ENCODE measurements around the gene HES6. TPM values are rescaled to one million over a fixed set of nuclear protein-coding genes. Genes with fewer than 3 reads are reported as not detected.

Gene HES6
- total RNA-seq, 1 experiment from 2014 or later = 8.4 TPM

DNA sequence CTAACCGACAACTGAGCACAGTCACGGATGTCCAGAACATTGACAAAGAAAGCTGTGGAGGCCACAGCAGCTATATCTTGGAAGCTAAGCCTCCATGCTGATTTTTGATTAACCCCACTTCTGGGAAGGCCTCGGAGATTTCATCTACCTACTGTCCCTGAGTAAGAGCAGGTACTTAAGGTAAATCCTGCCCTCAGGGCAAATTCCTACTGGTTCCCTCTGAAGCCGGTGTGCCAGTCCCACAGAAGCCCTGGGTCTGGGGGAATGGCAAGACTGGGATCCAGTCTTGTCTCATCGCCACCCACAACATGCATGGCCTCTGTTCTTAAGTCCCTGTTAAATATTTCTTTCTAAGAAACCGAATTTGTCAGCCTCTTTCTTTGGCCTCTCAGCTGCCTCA, 29.9 kb upstream of the HES6 start:
- Histone ChIP-seq H3K27ac (no peak overlapping the region), H3K4me2 (no peak overlapping the region), H3K9me3 (ENCODE audit: insufficient read depth, low read depth) (no peaks in the 10 kb centered on the region), H3K79me2 (ENCODE audit: low read depth) (no peaks in the 10 kb centered on the region), H3K27me3 (ENCODE audit: insufficient read depth, low read depth) (no peaks in the 10 kb centered on the region), H4K20me1 (ENCODE audit: insufficient read depth) (no peaks in the 10 kb centered on the region), H3F3A (ENCODE audit: insufficient read depth, low read depth) (peaks cover 4% of the 10 kb centered on the region; the same call in 1 of the 2 replicates), H3K9me2 (ENCODE audit: insufficient read depth) (no peaks in the 10 kb centered on the region), H3K4me3 (no peak overlapping the region), H2AFZ (no peak overlapping the region), H3K36me3 (ENCODE audit: low read depth) (0 out of 2 replicates have a peak, but pooled peaks cover 4% of the 10 kb centered on the region), H3K4me1 (replicated peaks; ENCODE audit: insufficient read depth) (no peaks in the 10 kb centered on the region)
- no TSS peak for BruUV-seq (replicated peaks)
- DNase-seq = no peak
- POLR2A ChIA-PET (ENCODE audit: unreplicated experiment) = no interaction called here
- CTCF ChIA-PET = interaction anchor here (0.6 kb wide), 1 partner anchor 172 kb away, joined by 4 read pairs; no protein-coding TSS in a partner anchor
- TF ChIP-seq EZH2 (IDR thresholded peaks at IDR 0.05; ENCODE audit: low read depth) = no peak
- TF ChIP-seq, protein P1, sequence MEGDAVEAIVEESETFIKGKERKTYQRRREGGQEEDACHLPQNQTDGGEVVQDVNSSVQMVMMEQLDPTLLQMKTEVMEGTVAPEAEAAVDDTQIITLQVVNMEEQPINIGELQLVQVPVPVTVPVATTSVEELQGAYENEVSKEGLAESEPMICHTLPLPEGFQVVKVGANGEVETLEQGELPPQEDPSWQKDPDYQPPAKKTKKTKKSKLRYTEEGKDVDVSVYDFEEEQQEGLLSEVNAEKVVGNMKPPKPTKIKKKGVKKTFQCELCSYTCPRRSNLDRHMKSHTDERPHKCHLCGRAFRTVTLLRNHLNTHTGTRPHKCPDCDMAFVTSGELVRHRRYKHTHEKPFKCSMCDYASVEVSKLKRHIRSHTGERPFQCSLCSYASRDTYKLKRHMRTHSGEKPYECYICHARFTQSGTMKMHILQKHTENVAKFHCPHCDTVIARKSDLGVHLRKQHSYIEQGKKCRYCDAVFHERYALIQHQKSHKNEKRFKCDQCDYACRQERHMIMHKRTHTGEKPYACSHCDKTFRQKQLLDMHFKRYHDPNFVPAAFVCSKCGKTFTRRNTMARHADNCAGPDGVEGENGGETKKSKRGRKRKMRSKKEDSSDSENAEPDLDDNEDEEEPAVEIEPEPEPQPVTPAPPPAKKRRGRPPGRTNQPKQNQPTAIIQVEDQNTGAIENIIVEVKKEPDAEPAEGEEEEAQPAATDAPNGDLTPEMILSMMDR (conservative IDR thresholded peaks at IDR 0.05) = no peak
- intact Hi-C loops (cut with micrococcal nuclease; ENCODE audit: unreplicated experiment) = no loop called here

DNA sequence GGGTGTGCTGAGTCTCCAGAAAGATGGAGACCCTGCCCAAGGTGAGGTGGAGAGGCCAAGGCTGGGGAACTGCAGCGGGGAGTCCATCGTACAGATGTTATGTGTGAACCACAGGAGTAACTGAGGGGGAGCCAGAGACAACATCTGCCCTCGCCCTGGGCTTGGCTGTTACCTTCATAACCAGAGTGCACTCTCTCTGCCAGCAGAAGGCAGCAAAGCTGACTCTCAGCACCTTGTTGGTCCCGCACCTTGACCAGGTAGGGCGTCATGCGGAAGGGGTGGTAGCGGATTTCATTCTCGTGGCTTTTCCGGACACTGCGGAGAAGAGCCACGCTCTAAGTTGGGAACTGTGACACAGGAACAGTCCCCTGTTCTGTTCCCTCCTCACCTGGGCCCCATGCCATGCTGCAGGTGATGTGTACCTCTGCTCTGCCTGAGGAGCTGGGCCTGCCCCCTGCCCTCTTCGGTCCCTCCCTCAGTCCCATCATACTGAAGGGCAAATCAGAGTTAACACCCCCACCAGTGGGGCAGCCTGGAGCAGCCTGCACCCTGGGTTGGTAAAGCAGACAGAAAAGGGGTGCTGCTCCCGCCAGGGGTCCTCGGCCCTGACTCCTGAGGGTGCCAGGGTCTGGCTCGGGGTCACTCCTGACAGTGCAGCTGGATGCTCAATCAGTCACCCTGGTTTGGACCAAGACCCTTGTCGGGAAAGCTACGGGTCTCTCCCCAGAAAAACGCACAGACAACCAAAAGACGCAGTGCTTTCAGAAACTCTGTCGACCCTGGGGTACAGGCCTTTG, 28.2 kb upstream of the HES6 start:
- TF ChIP-seq EZH2 (IDR thresholded peaks at IDR 0.05; ENCODE audit: low read depth) = no peak
- TF ChIP-seq, protein P1 (conservative IDR thresholded peaks at IDR 0.05) = no peak
- Histone ChIP-seq H3K4me2 (no peak overlapping the region), H3K79me2 (ENCODE audit: low read depth) (no peaks in the 10 kb centered on the region), H3K4me1 (replicated peaks; ENCODE audit: insufficient read depth) (no peaks in the 10 kb centered on the region), H4K20me1 (ENCODE audit: insufficient read depth) (no peaks in the 10 kb centered on the region), H2AFZ (no peak overlapping the region), H3K9me2 (ENCODE audit: insufficient read depth) (no peaks in the 10 kb centered on the region), H3K9me3 (ENCODE audit: insufficient read depth, low read depth) (no peaks in the 10 kb centered on the region), H3K4me3 (no peak overlapping the region), H3F3A (ENCODE audit: insufficient read depth, low read depth) (peaks cover 11% of the 10 kb centered on the region; the same call in 1 of the 2 replicates), H3K27ac (no peak overlapping the region), H3K36me3 (ENCODE audit: low read depth) (0 out of 2 replicates have a peak, but pooled peaks cover 4% of the 10 kb centered on the region), H3K27me3 (ENCODE audit: insufficient read depth, low read depth) (no peaks in the 10 kb centered on the region)
- CTCF ChIA-PET = no interaction called here
- BruUV-seq (replicated peaks) = no TSS peak
- no peak for DNase-seq
- POLR2A ChIA-PET (ENCODE audit: unreplicated experiment) = no interaction called here
- intact Hi-C loops (cut with micrococcal nuclease; ENCODE audit: unreplicated experiment) = no loop called here

DNA sequence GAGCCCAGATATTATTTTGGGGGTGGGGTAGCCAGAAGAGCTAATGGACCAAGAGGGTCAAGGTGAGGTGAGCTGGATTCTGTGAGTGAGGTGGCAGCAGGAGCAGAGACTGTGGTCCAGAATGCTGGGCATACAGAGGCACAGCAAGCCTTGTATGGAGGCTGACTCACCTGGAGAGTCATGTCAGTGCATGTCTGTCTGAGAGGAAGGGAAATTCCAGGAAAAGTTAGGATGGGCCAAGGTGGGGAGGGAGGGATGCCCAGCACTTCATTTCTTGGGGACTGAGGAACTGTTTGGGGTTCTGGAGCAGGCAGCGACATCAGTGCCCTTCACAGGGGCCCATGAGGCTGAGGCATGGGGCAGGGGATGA, 27.5 kb upstream of the HES6 start:
- no peak overlapping the region for H2AFZ ChIP-seq
- H3K4me1 ChIP-seq (replicated peaks; ENCODE audit: insufficient read depth) = no peaks in the 10 kb centered on the region
- 0 out of 2 replicates have a peak, but pooled peaks cover 4% of the 10 kb centered on the region for H3K36me3 ChIP-seq (ENCODE audit: low read depth)
- H3K27me3 ChIP-seq (ENCODE audit: insufficient read depth, low read depth) = no peaks in the 10 kb centered on the region
- H3F3A ChIP-seq (ENCODE audit: insufficient read depth, low read depth) = peaks cover 12% of the 10 kb centered on the region; the same call in 1 of the 2 replicates
- POLR2A ChIA-PET (ENCODE audit: unreplicated experiment) = no interaction called here
- BruUV-seq (replicated peaks) = no TSS peak
- TF ChIP-seq, protein P1 (conservative IDR thresholded peaks at IDR 0.05) = no peak
- TF ChIP-seq EZH2 (IDR thresholded peaks at IDR 0.05; ENCODE audit: low read depth) = no peak
- no peaks in the 10 kb centered on the region for H3K79me2 ChIP-seq (ENCODE audit: low read depth)
- intact Hi-C loops (cut with micrococcal nuclease; ENCODE audit: unreplicated experiment) = no loop called here
- H3K4me3 ChIP-seq = no peak overlapping the region
- H3K27ac ChIP-seq = no peak overlapping the region
- CTCF ChIA-PET = interaction anchor here (0.6 to 0.7 kb wide), 3 partner anchors 152 to 731 kb away, joined by 3 to 19 read pairs (median 5); no protein-coding TSS in a partner anchor
- H4K20me1 ChIP-seq (ENCODE audit: insufficient read depth) = no peaks in the 10 kb centered on the region
- H3K9me2 ChIP-seq (ENCODE audit: insufficient read depth) = no peaks in the 10 kb centered on the region
- DNase-seq = no peak
- no peaks in the 10 kb centered on the region for H3K9me3 ChIP-seq (ENCODE audit: insufficient read depth, low read depth)
- no peak overlapping the region for H3K4me2 ChIP-seq
